Keratinocyte (primary cell): ENCODE results near the gene FRYL. TPM values are rescaled to one million over a fixed set of nuclear protein-coding genes. Genes with fewer than 3 reads are reported as not detected.
A peak's percentile ranks its signal among the peaks of the same experiment; 100 is the strongest.

ENCODE experiments used
- DNase-seq: peaks from one replicate; pipeline ENCODE4 v3.0.0-alpha.2; 2011; ENCODE audit warnings: low read depth, missing footprints, low spot score
- FAIRE-seq: peaks from 2 replicates; lab custom pipeline; 2011; peaks lifted over from hg19 to GRCh38; lab: Jason Lieb, UNC
- H2AFZ ChIP-seq: 2 replicates; pipeline ENCODE4 v1.6.0; 2012; ENCODE audit warnings: low read length, control low read depth, inconsistent platforms; ENCODE audit not compliant: control insufficient read depth
- H3K27ac ChIP-seq: 2 replicates; pipeline ENCODE4 v1.5.1; 2011; ENCODE audit warnings: low read length; ENCODE audit not compliant: control insufficient read depth, insufficient read depth
- H3K27me3 ChIP-seq: 3 replicates; pipeline ENCODE4 v1.6.0; 2011; ENCODE audit warnings: low read length; ENCODE audit not compliant: control insufficient read depth, insufficient read depth; ENCODE audit errors: extremely low read depth
- H3K36me3 ChIP-seq, 2 experiments: 2 replicates in 1 of 2; 3 replicates in 1 of 2; pipeline ENCODE4 v1.5.1; 2011; ENCODE audit warnings: low read length in 2 of 2, mild to moderate bottlenecking in 1 of 2; ENCODE audit not compliant: control insufficient read depth in 2 of 2, insufficient read depth in 2 of 2; ENCODE audit errors: extremely low read depth in 1 of 2
- H3K4me1 ChIP-seq: 3 replicates; pipeline ENCODE4 v1.5.1; 2011; ENCODE audit warnings: low read length; ENCODE audit not compliant: control insufficient read depth, insufficient read depth; ENCODE audit errors: extremely low read depth
- H3K4me2 ChIP-seq: 3 replicates; pipeline ENCODE4 v1.6.0; 2011; ENCODE audit warnings: low read depth, low read length; ENCODE audit not compliant: control insufficient read depth, insufficient read depth; ENCODE audit errors: extremely low read depth
- H3K4me3 ChIP-seq, 3 experiments: fragments of 200-600 bp in 1 of 3; sonication (generic) in 1 of 3; 2 replicates in 2 of 3; 3 replicates in 1 of 3; pipeline ENCODE4 v1.5.1; 2011 to 2016; ENCODE audit warnings: low read length in 3 of 3, mild to moderate bottlenecking in 3 of 3, control low read depth in 2 of 3, inconsistent platforms in 1 of 3, low read depth in 1 of 3, mixed read lengths in 1 of 3, mixed run types in 1 of 3, moderate library complexity in 1 of 3; ENCODE audit not compliant: control insufficient read depth in 2 of 3, insufficient read depth in 2 of 3; ENCODE audit errors: extremely low read depth in 1 of 3
- H3K79me2 ChIP-seq: 2 replicates; pipeline ENCODE4 v1.6.0; 2012; ENCODE audit warnings: low read length; ENCODE audit not compliant: control insufficient read depth, insufficient read depth
- H3K9ac ChIP-seq: 3 replicates; pipeline ENCODE4 v1.6.0; 2011; ENCODE audit warnings: low read length; ENCODE audit not compliant: control insufficient read depth, insufficient read depth; ENCODE audit errors: extremely low read depth
- H3K9me1 ChIP-seq: 3 replicates; pipeline ENCODE4 v1.6.0; 2011; ENCODE audit warnings: low read length; ENCODE audit not compliant: control insufficient read depth, insufficient read depth; ENCODE audit errors: extremely low read depth
- H3K9me3 ChIP-seq: 2 replicates; pipeline ENCODE4 v1.5.1; 2012; ENCODE audit warnings: low read depth, low read length; ENCODE audit not compliant: control insufficient read depth
- H4K20me1 ChIP-seq: 3 replicates; pipeline ENCODE4 v1.6.0; 2011; ENCODE audit warnings: low read length; ENCODE audit not compliant: control insufficient read depth, insufficient read depth; ENCODE audit errors: extremely low read depth
- EZH2 ChIP-seq: IDR thresholded peaks from one replicate; pipeline ENCODE4 v1.6.1; 2012; ENCODE audit warnings: inconsistent platforms, mild to moderate bottlenecking, low read length, moderate library complexity
- dilution Hi-C: fragments of 300-500 bp; cut with MboI; formaldehyde crosslinking; loops from one replicate; pipeline ENCODE4 v1.7.0; 2020; ENCODE audit warnings: low sequenced_read_pairs; ENCODE audit not compliant: extremely low pct_ligation_motif_present
- polyA plus RNA-seq, 5 experiments: library from polyadenylated mRNA; depleted of rRNA in 3 of 5; stranded (reverse) in 3 of 5; stranded (forward) in 1 of 5; unstranded in 1 of 5; fragments of >200 nt; gene quantifications; 1 replicate in 1 of 5; 2 replicates in 3 of 5; 3 replicates in 1 of 5; pipeline versions ENCODE4 v1.2.1 to v1.2.3, GENCODE V29; 2011 to 2012; ENCODE audit warnings: missing spikeins in 2 of 5, low read depth in 1 of 5, low replicate concordance in 1 of 5
- TF ChIP-seq, protein P1 (sequence below), 3 experiments: IDR thresholded peaks in 1 of 3; conservative IDR thresholded peaks in 1 of 3; optimal IDR thresholded peaks in 1 of 3; 2 replicates in 2 of 3; 3 replicates in 1 of 3; pipeline versions ENCODE3 to v1.5.1; 2011; ENCODE audit warnings: low read length in 3 of 3, mild to moderate bottlenecking in 3 of 3, moderate library complexity in 2 of 3, control low read depth in 1 of 3, inconsistent platforms in 1 of 3; ENCODE audit not compliant: insufficient read depth in 2 of 3; ENCODE audit errors: extremely low read depth in 1 of 3

FRYL gene
- polyA plus RNA-seq, 1 donor (not counting 4 experiments of a cell fraction or from before 2014, with no cell fraction given), result 40.4 TPM

DNA sequence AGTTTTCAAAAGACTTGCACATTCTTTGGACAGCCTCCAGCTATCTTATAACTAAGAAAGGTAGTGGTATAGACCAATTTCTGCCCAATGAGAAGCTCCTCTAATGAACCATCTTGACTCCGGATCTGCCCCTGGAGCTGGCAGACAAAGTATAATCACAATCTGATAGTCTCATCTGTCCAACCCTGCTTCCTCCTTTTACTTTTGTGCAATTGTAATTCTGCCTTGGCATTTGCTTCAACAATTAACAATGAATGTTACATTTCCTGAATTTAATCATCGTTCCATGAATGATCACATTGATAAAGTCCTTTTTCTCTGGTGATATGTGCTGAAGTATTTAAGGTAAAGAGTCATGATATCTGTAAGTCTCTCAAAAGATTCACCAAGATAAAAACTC lies 27.8 kb downstream of the FRYL start:
- Histone ChIP-seq H3K4me2 (no peak overlapping the region), H3K9me1 (no peaks in the 10 kb centered on the region), H3K4me3 (no peak overlapping the region), H3K27me3 (no peaks in the 10 kb centered on the region), H2AFZ (no peak overlapping the region), H3K27ac (no peak overlapping the region), H4K20me1 (no peaks in the 10 kb centered on the region), H3K79me2 (peaks cover 92% of the 10 kb centered on the region), H3K36me3 (no peaks in the 10 kb centered on the region), H3K9ac (no peak overlapping the region), H3K4me1 (peaks cover 10% of the 10 kb centered on the region), H3K9me3 (no peaks in the 10 kb centered on the region)
- DNase-seq (no peak), FAIRE-seq (no peak)
- TF ChIP-seq, protein P1, sequence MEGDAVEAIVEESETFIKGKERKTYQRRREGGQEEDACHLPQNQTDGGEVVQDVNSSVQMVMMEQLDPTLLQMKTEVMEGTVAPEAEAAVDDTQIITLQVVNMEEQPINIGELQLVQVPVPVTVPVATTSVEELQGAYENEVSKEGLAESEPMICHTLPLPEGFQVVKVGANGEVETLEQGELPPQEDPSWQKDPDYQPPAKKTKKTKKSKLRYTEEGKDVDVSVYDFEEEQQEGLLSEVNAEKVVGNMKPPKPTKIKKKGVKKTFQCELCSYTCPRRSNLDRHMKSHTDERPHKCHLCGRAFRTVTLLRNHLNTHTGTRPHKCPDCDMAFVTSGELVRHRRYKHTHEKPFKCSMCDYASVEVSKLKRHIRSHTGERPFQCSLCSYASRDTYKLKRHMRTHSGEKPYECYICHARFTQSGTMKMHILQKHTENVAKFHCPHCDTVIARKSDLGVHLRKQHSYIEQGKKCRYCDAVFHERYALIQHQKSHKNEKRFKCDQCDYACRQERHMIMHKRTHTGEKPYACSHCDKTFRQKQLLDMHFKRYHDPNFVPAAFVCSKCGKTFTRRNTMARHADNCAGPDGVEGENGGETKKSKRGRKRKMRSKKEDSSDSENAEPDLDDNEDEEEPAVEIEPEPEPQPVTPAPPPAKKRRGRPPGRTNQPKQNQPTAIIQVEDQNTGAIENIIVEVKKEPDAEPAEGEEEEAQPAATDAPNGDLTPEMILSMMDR (optimal IDR thresholded peaks at IDR 0.05 in 1 of 3, IDR thresholded peaks at IDR 0.05 in 1 of 3, conservative IDR thresholded peaks at IDR 0.05 in 1 of 3; ENCODE audit: extremely low read depth in 1 of 3, insufficient read depth in 2 of 3, low read length in 3 of 3), result no peak
- no peak for TF ChIP-seq EZH2
- dilution Hi-C loops, result no loop called here

DNA sequence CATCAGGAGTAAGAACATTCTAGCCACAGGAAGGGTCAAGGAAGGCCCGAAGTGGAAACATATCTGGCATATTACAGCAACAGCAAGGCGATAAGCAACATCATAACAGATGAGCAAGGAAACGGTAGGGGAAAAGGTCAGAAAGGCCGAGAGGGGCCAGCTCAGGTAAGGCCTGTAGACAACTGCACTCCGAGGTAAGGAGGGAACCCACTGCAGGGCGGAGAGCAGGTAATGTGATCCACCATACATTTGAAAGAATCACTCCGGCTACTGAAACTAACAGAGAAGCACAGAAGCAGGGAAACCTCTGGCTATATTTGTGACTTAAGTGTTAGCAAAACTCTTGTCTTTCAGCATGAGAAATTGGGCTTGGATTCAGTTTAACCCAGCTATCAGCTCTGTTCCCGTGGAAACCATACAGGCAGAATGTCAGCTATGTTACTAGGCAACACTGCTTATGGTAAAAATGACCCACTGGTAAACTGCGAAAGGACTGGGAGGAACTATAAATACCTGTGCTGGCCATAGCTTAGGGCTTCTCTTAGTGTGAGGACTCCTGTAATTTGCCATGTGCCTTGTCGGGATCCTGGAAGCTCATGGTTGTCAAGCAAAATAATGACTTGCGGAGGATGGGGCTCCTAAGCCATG lies 31.0 kb downstream of the FRYL start:
- Histone ChIP-seq H3K27ac (peak overlapping the region; percentile 29), H3K36me3 (no peaks in the 10 kb centered on the region), H4K20me1 (no peaks in the 10 kb centered on the region), H2AFZ (no peak overlapping the region), H3K9me3 (no peaks in the 10 kb centered on the region), H3K27me3 (no peaks in the 10 kb centered on the region), H3K79me2 (peaks cover 84% of the 10 kb centered on the region), H3K4me2 (no peak overlapping the region), H3K9me1 (no peaks in the 10 kb centered on the region), H3K9ac (no peak overlapping the region), H3K4me3 (no peak overlapping the region), H3K4me1 (peaks cover 16% of the 10 kb centered on the region)
- TF ChIP-seq, protein P1 (optimal IDR thresholded peaks at IDR 0.05 in 1 of 3, IDR thresholded peaks at IDR 0.05 in 1 of 3, conservative IDR thresholded peaks at IDR 0.05 in 1 of 3; ENCODE audit: extremely low read depth in 1 of 3, insufficient read depth in 2 of 3, low read length in 3 of 3), result no peak
- TF ChIP-seq EZH2, result no peak
- DNase-seq, result no peak
- FAIRE-seq, result peak; percentile 48
- dilution Hi-C loops, result no loop called here
